ENCODE data around the gene SETDB1.

SETDB1 gene

GRCh38 chr1:150961756-150962155, 35.6 kb downstream of the SETDB1 start:
- Histone ChIP-seq H2BK5ac (ENCODE audit: low read length) (no peak overlapping the region), H2BK15ac (replicated peaks; ENCODE audit: low read depth) (no peak overlapping the region), H3K56ac (ENCODE audit: low read length) (no peak overlapping the region), H3K4me2 (ENCODE audit: low read length) (no peak overlapping the region), H3K23ac (ENCODE audit: low read length) (no peak overlapping the region), H3K4me1 (ENCODE audit: control insufficient read depth, low read depth, low read length) (no peaks in the 10 kb centered on the region), H2AK5ac (ENCODE audit: low read length) (no peak overlapping the region), H2BK120ac (ENCODE audit: low read depth, low read length) (no peak overlapping the region), H3K27ac (ENCODE audit: low read depth, low read length) (no peak overlapping the region), H3K18ac (ENCODE audit: low read length) (no peak overlapping the region), H3K36me3 (ENCODE audit: control insufficient read depth, insufficient read depth, low read length) (peaks cover 38% of the 10 kb centered on the region), H3K79me2 (ENCODE audit: control insufficient read depth, insufficient read depth, low read length) (no peaks in the 10 kb centered on the region), H3K9ac (ENCODE audit: low read length) (no peak overlapping the region), H3K4me3 (ENCODE audit: low read length) (no peak overlapping the region), H4K8ac (ENCODE audit: low read depth, low read length) (no peak overlapping the region), H4K5ac (ENCODE audit: low read length) (no peak overlapping the region), H3K79me1 (ENCODE audit: low read length) (no peaks in the 10 kb centered on the region), H3K27me3 (ENCODE audit: insufficient read depth, low read length, poor library complexity) (no peaks in the 10 kb centered on the region), H3K4ac (ENCODE audit: low read depth, low read length) (no peak overlapping the region)
- DNase-seq, result no peak
- WGBS (ENCODE audit: extremely low coverage, insufficient coverage, low lambda C conversion rate), result no CpG with 5 or more reads among the region's 4 CpGs

GRCh38 chr1:150963321-150964163, 37.4 kb downstream of the SETDB1 start:
- Histone ChIP-seq H3K79me2 (ENCODE audit: control insufficient read depth, insufficient read depth, low read length) (peaks cover 2% of the 10 kb centered on the region), H2AK5ac (ENCODE audit: low read length) (no peak overlapping the region), H3K4ac (ENCODE audit: low read depth, low read length) (no peak overlapping the region), H2BK120ac (ENCODE audit: low read depth, low read length) (no peak overlapping the region), H3K36me3 (ENCODE audit: control insufficient read depth, insufficient read depth, low read length) (peaks cover 49% of the 10 kb centered on the region), H2BK5ac (ENCODE audit: low read length) (no peak overlapping the region), H3K9ac (ENCODE audit: low read length) (no peak overlapping the region), H3K18ac (ENCODE audit: low read length) (no peak overlapping the region), H3K4me1 (ENCODE audit: control insufficient read depth, low read depth, low read length) (no peaks in the 10 kb centered on the region), H3K27me3 (ENCODE audit: insufficient read depth, low read length, poor library complexity) (no peaks in the 10 kb centered on the region), H3K27ac (ENCODE audit: low read depth, low read length) (no peak overlapping the region), H3K4me3 (ENCODE audit: low read length) (no peak overlapping the region), H3K79me1 (ENCODE audit: low read length) (peaks cover 9% of the 10 kb centered on the region), H3K23ac (ENCODE audit: low read length) (no peak overlapping the region), H4K5ac (ENCODE audit: low read length) (no peak overlapping the region), H3K56ac (ENCODE audit: low read length) (no peak overlapping the region), H2BK15ac (replicated peaks; ENCODE audit: low read depth) (no peak overlapping the region), H3K4me2 (ENCODE audit: low read length) (no peak overlapping the region), H4K8ac (ENCODE audit: low read depth, low read length) (no peak overlapping the region)
- no peak for DNase-seq
- no CpG with 5 or more reads among the region's 10 CpGs for WGBS (ENCODE audit: extremely low coverage, insufficient coverage, low lambda C conversion rate)

GRCh38 chr1:150964164-150964489, 38.0 kb downstream of the SETDB1 start:
- Histone ChIP-seq H3K4me1 (ENCODE audit: control insufficient read depth, low read depth, low read length) (no peaks in the 10 kb centered on the region), H3K79me2 (ENCODE audit: control insufficient read depth, insufficient read depth, low read length) (peaks cover 8% of the 10 kb centered on the region), H2AK5ac (ENCODE audit: low read length) (no peak overlapping the region), H3K27me3 (ENCODE audit: insufficient read depth, low read length, poor library complexity) (no peaks in the 10 kb centered on the region), H3K23ac (ENCODE audit: low read length) (no peak overlapping the region), H2BK5ac (ENCODE audit: low read length) (no peak overlapping the region), H3K56ac (ENCODE audit: low read length) (no peak overlapping the region), H3K79me1 (ENCODE audit: low read length) (peaks cover 14% of the 10 kb centered on the region), H3K4ac (ENCODE audit: low read depth, low read length) (no peak overlapping the region), H3K4me3 (ENCODE audit: low read length) (no peak overlapping the region), H3K4me2 (ENCODE audit: low read length) (no peak overlapping the region), H3K18ac (ENCODE audit: low read length) (no peak overlapping the region), H3K36me3 (ENCODE audit: control insufficient read depth, insufficient read depth, low read length) (peaks cover 52% of the 10 kb centered on the region), H3K27ac (ENCODE audit: low read depth, low read length) (no peak overlapping the region), H4K5ac (ENCODE audit: low read length) (no peak overlapping the region), H2BK15ac (replicated peaks; ENCODE audit: low read depth) (no peak overlapping the region), H4K8ac (ENCODE audit: low read depth, low read length) (no peak overlapping the region), H2BK120ac (ENCODE audit: low read depth, low read length) (no peak overlapping the region), H3K9ac (ENCODE audit: low read length) (no peak overlapping the region)
- DNase-seq, result no peak
- no CpG with 5 or more reads among the region's 5 CpGs for WGBS (ENCODE audit: extremely low coverage, insufficient coverage, low lambda C conversion rate)

- no peaks in the 10 kb centered on the region for H3K4me1 ChIP-seq (ENCODE audit: control insufficient read depth, low read depth, low read length)
- peaks cover 45% of the 10 kb centered on the region for H3K36me3 ChIP-seq (ENCODE audit: control insufficient read depth, insufficient read depth, low read length)
Measured at GRCh38 chr1:150965605-150966004, 39.4 kb downstream of the SETDB1 start.

GRCh38 chr1:150966011-150966410, 39.8 kb downstream of the SETDB1 start:
- Histone ChIP-seq H2BK5ac (ENCODE audit: low read length) (no peak overlapping the region), H3K27ac (ENCODE audit: low read depth, low read length) (no peak overlapping the region), H3K23ac (ENCODE audit: low read length) (no peak overlapping the region), H3K36me3 (ENCODE audit: control insufficient read depth, insufficient read depth, low read length) (peaks cover 44% of the 10 kb centered on the region), H2BK15ac (replicated peaks; ENCODE audit: low read depth) (no peak overlapping the region), H3K27me3 (ENCODE audit: insufficient read depth, low read length, poor library complexity) (no peaks in the 10 kb centered on the region), H3K79me2 (ENCODE audit: control insufficient read depth, insufficient read depth, low read length) (peaks cover 23% of the 10 kb centered on the region), H3K9ac (ENCODE audit: low read length) (no peak overlapping the region), H3K56ac (ENCODE audit: low read length) (no peak overlapping the region), H4K8ac (ENCODE audit: low read depth, low read length) (no peak overlapping the region), H3K4me3 (ENCODE audit: low read length) (no peak overlapping the region), H3K4me1 (ENCODE audit: control insufficient read depth, low read depth, low read length) (peaks cover 3% of the 10 kb centered on the region), H3K18ac (ENCODE audit: low read length) (no peak overlapping the region), H4K5ac (ENCODE audit: low read length) (no peak overlapping the region), H3K4me2 (ENCODE audit: low read length) (no peak overlapping the region), H2BK120ac (ENCODE audit: low read depth, low read length) (no peak overlapping the region), H3K4ac (ENCODE audit: low read depth, low read length) (no peak overlapping the region), H3K79me1 (ENCODE audit: low read length) (peaks cover 17% of the 10 kb centered on the region), H2AK5ac (ENCODE audit: low read length) (no peak overlapping the region)
- DNase-seq, result no peak
- no CpG with 5 or more reads among the region's 6 CpGs for WGBS (ENCODE audit: extremely low coverage, insufficient coverage, low lambda C conversion rate)

More at GRCh38 chr1:150965605-150966004, 39.4 kb downstream of the SETDB1 start:
- no peak overlapping the region for H2AK5ac ChIP-seq (ENCODE audit: low read length)
- peaks cover 19% of the 10 kb centered on the region for H3K79me2 ChIP-seq (ENCODE audit: control insufficient read depth, insufficient read depth, low read length)
- no peak overlapping the region for H4K8ac ChIP-seq (ENCODE audit: low read depth, low read length)
- H2BK5ac ChIP-seq (ENCODE audit: low read length), result no peak overlapping the region
- no peak overlapping the region for H3K9ac ChIP-seq (ENCODE audit: low read length)
- H3K18ac ChIP-seq (ENCODE audit: low read length), result no peak overlapping the region
- no peak for DNase-seq
- no CpG with 5 or more reads among the region's 4 CpGs for WGBS (ENCODE audit: extremely low coverage, insufficient coverage, low lambda C conversion rate)
- H2BK120ac ChIP-seq (ENCODE audit: low read depth, low read length), result no peak overlapping the region
- no peak overlapping the region for H3K23ac ChIP-seq (ENCODE audit: low read length)
- H3K56ac ChIP-seq (ENCODE audit: low read length), result no peak overlapping the region
- H3K27ac ChIP-seq (ENCODE audit: low read depth, low read length), result no peak overlapping the region
- H3K27me3 ChIP-seq (ENCODE audit: insufficient read depth, low read length, poor library complexity), result no peaks in the 10 kb centered on the region
- H3K4ac ChIP-seq (ENCODE audit: low read depth, low read length), result no peak overlapping the region
- no peak overlapping the region for H3K4me2 ChIP-seq (ENCODE audit: low read length)
- peaks cover 14% of the 10 kb centered on the region for H3K79me1 ChIP-seq (ENCODE audit: low read length)
- no peak overlapping the region for H2BK15ac ChIP-seq (replicated peaks; ENCODE audit: low read depth)
- no peak overlapping the region for H3K4me3 ChIP-seq (ENCODE audit: low read length)
- H4K5ac ChIP-seq (ENCODE audit: low read length), result no peak overlapping the region

- no peak overlapping the region for H3K4me3 ChIP-seq (ENCODE audit: low read length)
- peaks cover 16% of the 10 kb centered on the region for H3K4me1 ChIP-seq (ENCODE audit: control insufficient read depth, low read depth, low read length)
- H4K8ac ChIP-seq (ENCODE audit: low read depth, low read length), result no peak overlapping the region
- H2BK15ac ChIP-seq (replicated peaks; ENCODE audit: low read depth), result no peak overlapping the region
- H3K56ac ChIP-seq (ENCODE audit: low read length), result no peak overlapping the region
- DNase-seq, result no peak
- H3K27me3 ChIP-seq (ENCODE audit: insufficient read depth, low read length, poor library complexity), result no peaks in the 10 kb centered on the region
- H3K4ac ChIP-seq (ENCODE audit: low read depth, low read length), result no peak overlapping the region
- peaks cover 43% of the 10 kb centered on the region for H3K79me2 ChIP-seq (ENCODE audit: control insufficient read depth, insufficient read depth, low read length)
- no peak overlapping the region for H3K9ac ChIP-seq (ENCODE audit: low read length)
- no peak overlapping the region for H2BK120ac ChIP-seq (ENCODE audit: low read depth, low read length)
- peaks cover 25% of the 10 kb centered on the region for H3K79me1 ChIP-seq (ENCODE audit: low read length)
- H4K5ac ChIP-seq (ENCODE audit: low read length), result no peak overlapping the region
- H3K18ac ChIP-seq (ENCODE audit: low read length), result no peak overlapping the region
- no peak overlapping the region for H2AK5ac ChIP-seq (ENCODE audit: low read length)
- H3K23ac ChIP-seq (ENCODE audit: low read length), result no peak overlapping the region
- H3K4me2 ChIP-seq (ENCODE audit: low read length), result no peak overlapping the region
- no peak overlapping the region for H2BK5ac ChIP-seq (ENCODE audit: low read length)
- no CpG with 5 or more reads among the region's 13 CpGs for WGBS (ENCODE audit: extremely low coverage, insufficient coverage, low lambda C conversion rate)
- H3K36me3 ChIP-seq (ENCODE audit: control insufficient read depth, insufficient read depth, low read length), result peaks cover 35% of the 10 kb centered on the region
- no peak overlapping the region for H3K27ac ChIP-seq (ENCODE audit: low read depth, low read length)
Measured at GRCh38 chr1:150967936-150968335, 41.8 kb downstream of the SETDB1 start.

Measured in mesendoderm (in vitro differentiated cells).